Medulla oblongata (tissue), 1 donor: ENCODE results near the gene GPD2.
"Not testable (repeated sequence)": the region's sequence is repeated elsewhere in the genome, so short reads cannot be mapped to it uniquely, and the experiment has no call there.

Experiments used
- DNase-seq: peaks from one replicate; pipeline ENCODE4 v3.0.0-alpha.2; 2015; ENCODE audit errors: extremely low spot score

The GPD2 gene

DNA sequence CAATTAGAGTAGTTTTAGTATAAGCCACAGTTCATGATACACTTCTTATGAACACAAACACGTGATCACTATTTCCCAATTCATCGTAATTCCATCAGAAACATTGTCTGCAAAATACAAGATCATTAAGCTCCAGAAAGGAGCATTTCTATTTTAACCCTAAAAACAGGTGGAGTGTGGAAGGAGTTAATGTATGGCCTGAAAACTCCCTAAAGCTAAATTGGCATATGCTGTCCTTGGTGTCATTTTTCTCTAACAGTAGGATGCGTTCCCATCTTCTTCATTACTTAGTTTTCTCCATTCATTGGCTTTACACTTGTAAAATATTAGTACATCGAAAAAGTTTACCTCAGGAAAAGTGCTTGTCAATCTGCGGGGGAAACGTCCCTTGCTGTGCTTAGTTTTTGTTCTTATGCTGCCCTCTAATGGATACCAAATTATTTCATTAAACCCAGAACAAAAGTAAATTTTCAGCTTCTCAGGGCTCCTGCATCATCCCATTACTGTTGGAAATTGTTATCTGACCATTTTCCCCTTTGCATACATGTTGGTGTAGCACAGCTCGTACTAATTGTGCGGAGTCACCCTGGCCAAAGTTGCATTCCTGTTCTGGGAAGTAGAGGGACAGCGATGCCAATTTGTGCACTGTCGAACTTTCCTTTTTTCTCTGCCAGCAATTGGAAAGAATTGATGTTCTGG, 153.4 kb downstream of the GPD2 start:
- DNase-seq: peak; percentile 74

DNA sequence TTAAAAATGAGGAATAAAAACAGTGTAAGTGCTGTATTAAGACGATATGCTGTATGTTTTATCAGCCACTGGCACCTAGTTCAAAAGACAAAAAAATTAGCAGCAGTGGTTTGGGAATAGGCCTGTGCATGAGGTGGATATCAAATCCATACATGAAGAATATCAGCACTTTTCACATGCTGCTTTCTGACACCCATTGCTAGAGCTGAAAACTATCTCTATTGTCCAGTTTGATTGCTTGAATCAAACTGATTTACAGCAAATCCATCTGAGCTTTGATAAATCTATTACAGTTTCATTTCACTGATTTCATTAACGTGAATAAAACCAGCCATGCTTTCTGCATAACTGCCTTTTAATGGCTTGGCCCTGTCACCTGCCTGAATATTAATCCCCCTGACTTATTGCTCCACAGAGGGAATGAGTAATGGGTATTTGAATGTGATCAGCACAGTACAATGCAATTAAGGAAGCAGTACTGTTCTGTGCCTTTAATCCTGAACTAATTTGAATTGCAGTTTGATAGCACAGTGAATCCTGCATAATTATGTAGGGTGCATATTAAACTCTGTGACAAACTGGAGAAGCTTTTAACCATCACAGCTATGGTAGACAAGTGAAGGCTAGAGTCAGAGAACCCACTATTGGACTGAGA, 154.0 kb downstream of the GPD2 start:
- no peak for DNase-seq

DNA sequence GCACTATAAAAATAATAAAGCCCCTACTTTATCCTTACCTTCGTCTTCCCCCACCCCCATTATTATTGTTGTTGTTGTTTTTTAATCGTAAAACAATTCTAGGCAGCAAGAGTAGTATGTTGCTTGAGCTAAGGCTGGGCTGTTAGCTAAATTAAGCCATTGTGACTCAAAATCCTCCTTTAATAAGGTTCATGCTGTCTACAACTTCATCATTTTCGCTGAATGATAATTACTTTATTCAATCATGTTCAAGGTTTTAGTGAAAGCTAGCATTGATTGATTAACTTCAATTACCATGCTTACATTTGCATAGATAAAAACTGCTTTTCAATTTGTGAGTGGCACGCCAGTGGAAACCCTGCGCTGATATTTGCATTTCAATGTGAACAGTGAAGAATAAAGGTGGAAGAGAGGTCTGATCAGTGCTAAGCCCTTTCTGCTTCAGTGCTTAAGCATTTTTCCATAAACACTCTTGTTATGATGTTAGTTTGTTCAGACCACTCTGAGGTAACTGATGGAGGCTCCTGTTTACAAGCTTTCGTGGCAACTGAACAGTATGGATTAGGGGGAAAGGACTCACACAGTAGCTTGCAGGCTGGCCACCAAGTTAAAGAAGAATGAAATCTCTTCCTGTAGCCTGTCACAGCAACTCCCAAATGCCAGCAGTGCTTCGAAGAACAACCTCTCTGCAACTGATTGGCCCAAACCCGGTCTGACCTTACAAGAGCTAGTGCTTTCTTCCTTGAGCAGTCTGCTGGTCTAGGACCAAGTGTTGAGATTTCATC, 156.8 kb downstream of the GPD2 start:
- no peak for DNase-seq

DNA sequence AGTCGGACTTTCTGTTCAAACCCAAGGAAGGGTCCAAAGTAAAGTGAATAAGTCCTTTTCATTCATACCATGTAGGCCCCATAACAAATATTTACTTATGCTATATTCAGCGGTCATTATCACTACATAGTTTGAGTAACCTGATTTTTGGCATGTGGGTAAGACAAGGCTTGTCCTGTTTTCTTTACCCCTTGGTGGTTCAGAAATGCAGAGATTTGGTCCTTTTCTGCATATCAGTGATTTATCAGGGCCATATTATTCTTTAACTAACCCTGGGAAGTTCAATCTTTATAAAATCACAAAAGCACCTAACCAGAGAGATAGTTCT, 157.4 kb downstream of the GPD2 start:
- DNase-seq: no peak

DNA sequence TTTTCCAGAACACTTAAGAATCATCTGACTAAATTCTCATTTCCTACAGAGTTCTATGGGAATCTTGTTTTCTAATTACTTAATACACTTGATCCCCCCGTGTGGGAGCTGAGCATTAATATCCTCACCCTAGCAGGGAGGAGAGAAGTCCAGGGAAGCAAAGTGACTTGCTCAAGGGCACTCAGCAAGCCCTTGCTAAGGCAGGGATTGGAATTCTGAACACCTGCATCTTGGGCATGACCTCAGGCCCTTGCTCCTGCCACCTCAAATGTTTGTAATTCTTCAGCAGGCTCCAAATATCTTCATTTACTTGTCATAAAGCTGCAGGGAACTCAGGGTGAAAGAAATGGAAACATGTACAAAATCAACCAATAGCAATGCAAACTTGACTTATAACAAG, 162.4 kb downstream of the GPD2 start:
- DNase-seq: no peak

DNA sequence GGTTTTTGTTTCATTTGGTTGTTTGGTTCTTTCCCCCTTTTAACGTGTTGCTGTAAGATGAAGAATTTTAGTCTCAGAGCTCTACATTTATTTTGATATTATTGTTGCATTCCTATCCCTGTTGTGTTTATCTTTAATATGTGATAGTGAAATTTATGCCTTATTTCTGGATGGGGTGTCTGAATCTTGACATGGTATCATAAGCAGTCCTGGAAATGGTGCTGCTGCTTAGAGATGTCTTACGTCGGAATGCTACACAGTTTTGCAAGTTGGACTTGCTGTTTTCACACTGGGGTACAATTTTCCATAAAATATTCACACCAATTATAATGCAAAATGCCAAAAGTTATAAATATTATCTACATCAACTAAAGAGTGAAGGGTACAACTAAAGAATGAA, 164.0 kb downstream of the GPD2 start:
- DNase-seq: no peak

DNA sequence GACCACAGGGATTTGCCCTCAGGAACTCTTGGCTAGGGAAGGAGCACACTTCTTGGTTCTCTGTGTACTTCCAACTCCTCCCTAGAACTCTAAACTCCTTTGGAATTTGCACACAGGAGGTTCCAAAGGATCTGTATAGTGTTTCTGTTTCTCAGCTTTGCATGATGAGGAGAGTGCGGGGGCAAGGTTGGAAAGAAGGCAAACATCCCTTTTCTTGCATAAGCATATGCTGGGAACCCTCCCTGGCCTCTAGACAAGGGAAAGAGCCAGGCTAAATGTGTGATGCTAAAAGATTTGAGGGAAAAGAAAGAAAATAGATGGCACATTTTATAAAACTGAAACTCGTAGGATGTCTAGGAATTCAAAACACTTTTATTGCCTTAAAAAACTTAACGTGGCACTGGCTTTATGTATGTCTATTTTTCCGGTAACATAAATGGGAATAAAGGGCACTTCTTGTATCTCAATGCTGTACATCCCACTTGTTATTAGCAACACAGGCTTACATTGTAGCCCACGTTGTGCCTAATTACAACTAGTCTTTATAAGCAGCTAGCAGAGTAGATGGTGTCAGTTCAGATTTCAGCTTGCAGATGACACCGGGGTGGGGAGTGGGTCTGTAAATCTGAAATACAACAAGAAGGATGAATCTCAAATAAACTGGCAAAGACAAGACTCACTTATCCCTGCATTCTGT, 165.8 kb downstream of the GPD2 start:
- DNase-seq: peak; percentile 15

DNA sequence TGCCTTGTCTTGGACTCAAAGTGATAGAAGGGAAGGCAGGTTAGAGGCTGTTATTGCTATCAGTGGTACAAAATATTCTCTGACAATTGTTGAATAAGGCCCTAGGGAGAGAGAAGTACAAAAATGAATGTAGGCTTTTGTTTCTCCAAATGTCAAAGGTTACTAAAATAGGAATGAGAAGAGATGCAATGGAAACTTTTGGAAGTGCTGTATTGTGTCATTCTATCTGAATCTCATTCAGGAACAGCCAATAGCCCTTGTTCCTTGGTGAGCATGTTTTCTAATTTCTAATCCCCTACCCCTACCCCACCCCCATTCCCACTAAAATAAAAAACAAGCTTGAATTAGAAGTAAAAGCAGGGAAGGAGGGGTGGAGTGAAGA, 166.4 kb downstream of the GPD2 start:
- no peak for DNase-seq

DNA sequence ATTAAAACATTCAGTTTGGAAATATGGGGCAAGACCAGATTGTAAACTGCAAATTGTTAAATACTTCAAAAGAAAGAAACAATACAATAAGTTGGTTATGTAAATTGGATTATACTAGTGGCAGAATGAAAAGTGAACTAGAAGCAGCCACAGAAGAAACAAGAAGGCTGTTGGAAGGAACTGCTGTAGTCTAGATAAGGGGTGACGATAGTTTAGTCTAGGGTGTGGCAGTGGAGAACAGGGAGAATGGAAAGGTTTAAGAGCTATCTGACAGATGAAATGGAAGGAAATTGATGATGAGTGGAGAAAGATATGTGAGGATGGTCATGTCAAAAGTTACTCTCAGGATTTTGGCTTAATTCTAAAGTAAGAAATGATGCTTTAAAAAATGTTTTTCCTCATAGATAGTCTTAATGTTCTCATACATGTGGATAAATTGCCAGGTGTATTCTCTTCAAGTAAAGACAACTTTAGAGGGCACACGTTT, 179.7 kb downstream of the GPD2 start:
- no peak for DNase-seq

DNA sequence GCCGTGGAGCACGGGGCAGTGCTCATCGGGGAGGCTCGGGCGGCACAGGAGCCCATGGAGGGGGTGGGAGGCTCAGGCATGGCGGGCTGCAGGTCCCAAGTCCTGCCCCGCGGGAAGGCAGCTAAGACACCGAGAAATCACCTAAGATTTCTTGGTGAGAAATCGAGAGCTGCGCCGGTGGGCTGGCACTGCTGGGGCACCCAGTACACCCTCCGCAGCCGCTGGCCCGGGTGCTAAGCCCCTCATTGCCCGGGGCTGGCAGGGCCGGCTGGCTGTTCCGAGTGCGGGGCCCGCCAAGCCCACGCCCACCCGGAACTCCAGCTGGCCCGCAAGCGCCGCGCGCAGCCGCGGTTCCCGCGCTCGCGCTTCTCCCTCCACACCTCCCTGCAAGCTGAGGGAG, 181.9 kb downstream of the GPD2 start:
- DNase-seq: not testable (repeated sequence)

DNA sequence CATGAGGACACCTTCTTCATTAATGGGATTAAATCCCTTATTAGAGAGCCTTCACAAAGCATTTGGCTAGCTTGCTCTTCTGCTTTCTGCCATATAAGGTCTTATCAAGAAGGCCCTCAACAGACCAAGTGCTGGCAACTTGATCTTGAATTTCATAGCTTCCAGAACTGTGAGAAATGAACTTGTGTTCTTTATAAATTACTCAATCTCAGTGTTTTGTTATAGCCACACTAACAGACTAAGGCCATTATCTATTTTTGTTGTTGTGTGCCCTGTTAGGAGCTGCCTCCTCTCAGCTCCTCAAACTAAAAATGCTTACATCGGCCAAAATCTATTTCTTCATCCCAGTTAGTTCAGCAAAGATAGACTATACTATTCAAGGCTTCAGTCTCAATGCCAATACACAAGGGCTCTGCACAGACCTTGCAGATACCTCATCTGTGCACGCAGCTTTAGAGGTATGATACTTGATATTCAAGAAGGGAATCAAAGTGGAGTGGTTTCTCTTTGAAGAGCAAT, 182.9 kb downstream of the GPD2 start:
- DNase-seq: no peak

DNA sequence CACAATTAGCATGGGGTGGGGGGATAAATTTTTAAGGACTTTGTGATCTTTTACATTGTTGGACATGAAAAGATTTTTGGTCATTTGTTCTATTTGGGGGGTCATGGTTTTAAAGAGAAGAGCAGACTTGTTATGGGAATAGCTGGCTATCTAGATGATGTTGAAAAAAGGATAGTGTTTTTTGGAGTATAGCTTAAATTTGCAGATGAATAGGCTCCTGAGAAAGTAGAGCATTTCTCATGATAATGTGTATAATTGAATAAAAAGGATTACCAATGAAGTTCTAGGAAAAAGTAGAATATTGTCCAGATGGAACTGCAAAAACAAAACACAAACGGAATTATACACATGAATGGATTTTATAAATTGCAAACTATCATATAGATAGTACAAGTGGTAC, 186.3 kb downstream of the GPD2 start:
- no peak for DNase-seq

DNA sequence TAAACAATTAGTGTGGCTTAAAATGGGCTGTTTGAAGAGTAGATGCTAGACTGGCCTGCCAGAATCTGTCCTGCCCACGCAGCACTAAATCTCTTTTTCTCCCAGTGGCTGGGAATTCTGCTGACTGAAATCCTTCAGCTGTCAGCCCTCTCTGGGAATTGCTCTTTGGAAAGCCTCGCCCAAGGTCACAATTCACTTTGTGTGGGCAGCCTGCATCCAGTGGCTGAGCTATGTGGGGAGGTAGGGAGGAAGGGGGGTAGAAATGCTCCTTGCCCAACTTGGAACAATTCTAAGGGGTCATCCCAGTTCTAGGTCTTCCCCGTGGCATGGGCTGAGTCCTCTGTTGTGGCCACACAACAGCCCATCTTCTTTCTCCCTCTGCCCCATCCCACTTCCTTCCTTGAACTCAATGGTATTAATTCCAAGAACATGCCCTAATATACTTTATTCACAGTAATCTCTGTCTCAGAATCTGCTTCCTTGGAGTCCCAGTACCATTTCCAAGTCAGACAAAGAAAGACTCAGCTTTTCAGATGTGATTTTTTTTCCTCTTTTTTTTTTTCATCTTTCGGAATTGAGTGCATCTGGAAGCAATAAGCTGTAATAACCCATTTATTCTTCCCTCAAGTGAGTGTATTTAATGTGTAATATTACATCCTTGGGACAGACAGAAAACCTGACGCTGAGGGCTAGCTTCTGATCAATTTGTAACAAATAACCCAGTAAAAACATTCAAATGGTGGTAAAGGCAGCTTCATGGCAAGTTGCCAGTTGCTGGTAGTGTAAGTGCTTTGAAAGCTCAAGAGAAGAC, 189.4 kb downstream of the GPD2 start:
- DNase-seq: no peak

DNA sequence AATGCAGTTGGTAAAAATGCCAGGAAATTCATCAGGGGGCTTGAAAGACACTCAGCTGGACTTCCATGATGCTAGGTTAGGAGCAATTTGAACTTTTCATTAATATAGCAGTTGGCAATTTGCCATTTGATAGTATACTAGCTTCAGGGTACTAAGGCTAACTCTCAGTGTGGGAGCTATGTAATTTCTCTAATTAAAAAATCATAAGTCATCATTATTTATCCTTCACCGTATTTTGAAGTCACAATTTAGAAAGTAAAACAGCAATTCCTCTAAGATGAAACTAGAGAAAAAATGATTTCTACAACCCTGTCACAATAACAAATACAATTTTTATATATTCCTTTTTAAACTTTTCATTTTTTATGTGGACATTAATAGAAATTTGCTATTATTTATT, 190.8 kb downstream of the GPD2 start:
- DNase-seq: no peak

DNA sequence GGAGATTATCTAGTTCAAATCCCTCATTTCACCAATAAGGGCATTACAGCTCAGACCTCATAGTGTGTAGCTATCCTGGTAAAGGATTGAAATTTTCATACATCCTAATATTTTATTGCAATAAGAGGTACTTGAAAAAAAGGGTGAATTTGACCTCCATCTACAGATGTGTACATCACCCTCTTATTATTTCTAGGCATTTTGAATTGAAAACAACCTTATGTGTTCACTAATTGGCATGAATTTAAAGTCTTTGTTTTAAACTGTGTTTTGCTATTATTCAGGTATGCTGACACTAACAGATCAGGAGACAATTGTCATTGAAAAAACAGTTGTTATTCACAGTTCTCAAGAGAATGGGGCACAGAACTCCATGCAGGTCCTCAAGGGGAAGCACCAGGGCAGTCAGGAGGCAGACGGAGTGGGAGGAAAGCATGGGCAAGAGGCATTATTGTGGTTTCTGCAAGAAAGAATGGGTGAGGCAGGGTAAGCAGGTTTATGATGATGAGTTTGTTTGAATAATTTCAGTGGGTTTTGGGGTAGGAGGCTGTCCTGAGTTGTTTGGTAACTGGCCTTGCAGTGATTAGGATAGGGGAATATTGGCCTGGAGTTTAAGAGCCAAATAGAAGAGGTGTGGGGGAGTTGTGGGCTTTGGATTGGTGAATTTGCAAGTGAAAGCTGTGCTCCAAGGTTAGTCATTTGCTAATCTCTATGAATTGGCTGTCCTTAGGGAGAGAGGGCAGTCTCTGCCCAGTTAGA, 194.6 kb downstream of the GPD2 start:
- DNase-seq: no peak

DNA sequence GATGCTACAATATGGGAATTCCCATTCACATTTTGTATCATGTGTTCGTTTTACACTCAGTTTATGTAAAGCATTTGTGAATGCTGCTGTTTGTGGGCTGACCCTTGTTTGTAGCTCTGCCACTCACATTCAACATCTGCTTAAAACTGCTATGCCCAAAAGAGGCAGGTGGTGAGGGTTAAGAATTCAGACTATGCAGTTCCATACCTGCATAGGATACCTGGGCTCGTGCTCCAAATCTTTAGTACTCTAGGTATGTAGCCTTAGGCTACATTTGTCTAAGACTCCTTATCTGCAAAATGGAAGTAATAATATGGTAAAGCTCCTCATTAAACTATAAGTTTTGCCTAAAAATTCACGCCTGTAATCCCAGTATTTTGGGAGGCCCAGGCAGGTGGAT, 199.5 kb downstream of the GPD2 start:
- DNase-seq: no peak
